Measurements from ENCODE around the gene DLX4. TPM values are rescaled to one million over a fixed set of nuclear protein-coding genes. Genes with fewer than 3 reads are reported as not detected.

Gene DLX4
- total and polyA plus RNA-seq, 2 donors (not counting 3 experiments of a cell fraction or from before 2014, with no cell fraction given): not detected

GRCh38 chr17:50021681-50022370 is 52.8 kb downstream of the DLX4 start:
- CTCF ChIA-PET: interaction anchor here (0.8 to 1.2 kb wide), 8 partner anchors 9 to 73 kb away, joined by 3 to 10 read pairs (median 4); partner anchors contain the start of gene ITGA3
- Histone ChIP-seq H3K9me3 (replicated peaks; ENCODE audit: control insufficient read depth, insufficient read depth, low read length) (no peaks in the 10 kb centered on the region), H3K4me1 (ENCODE audit: control insufficient read depth, extremely low read depth, insufficient read depth, low read length) (no peaks in the 10 kb centered on the region), H3K27ac (ENCODE audit: insufficient read depth, low read depth, low read length) (no peak overlapping the region), H3K9me1 (replicated peaks; ENCODE audit: control insufficient read depth, extremely low read depth, insufficient read depth, low read length) (no peaks in the 10 kb centered on the region), H3K36me3 (ENCODE audit: control insufficient read depth in 2 of 2, extremely low read depth in 1 of 2, insufficient read depth in 2 of 2, low read length in 2 of 2) (no peaks in the 10 kb centered on the region), H3K9ac (replicated peaks; ENCODE audit: extremely low read depth, insufficient read depth, low read length) (no peak overlapping the region), H2AFZ (ENCODE audit: low read depth, low read length) (no peak overlapping the region), H4K20me1 (replicated peaks; ENCODE audit: control insufficient read depth, extremely low read depth, insufficient read depth, low read length) (no peaks in the 10 kb centered on the region), H3K27me3 (ENCODE audit: control insufficient read depth in 2 of 2, insufficient read depth in 2 of 2, low read length in 2 of 2) (peaks cover 0 to 8% of the 10 kb centered on the region in 2 experiments), H3K4me2 (ENCODE audit: insufficient read depth, low read length) (no peak overlapping the region), H3K4me3 (replicated peaks in 1 of 3; ENCODE audit: insufficient read depth in 1 of 3, low read depth in 1 of 3, low read length in 3 of 3) (no peak overlapping the region), H3K79me2 (ENCODE audit: control insufficient read depth, insufficient read depth, low read length) (no peaks in the 10 kb centered on the region)
- no peak for TF ChIP-seq GATA2 (IDR thresholded peaks at IDR 0.05; ENCODE audit: insufficient read depth, insufficient read length, low read depth, low read length)
- TF ChIP-seq POLR2A (IDR thresholded peaks at IDR 0.05; ENCODE audit: low read depth, low read length): no peak
- no peak for TF ChIP-seq JUN (IDR thresholded peaks at IDR 0.05; ENCODE audit: borderline replicate concordance, insufficient read depth, insufficient read length, low read depth)
- no peak for TF ChIP-seq EZH2 (IDR thresholded peaks at IDR 0.05; ENCODE audit: borderline replicate concordance, low read depth, low read length, severe bottlenecking)
- BruUV-seq (replicated peaks): no TSS peak
- POLR2A ChIA-PET: no interaction called here
- intact Hi-C loops (cut with micrococcal nuclease) (no loop called here), dilution Hi-C loops (cut with MboI; ENCODE audit: extremely low pct_ligation_motif_present, low sequenced_read_pairs) (no loop called here)
- DNase-seq (ENCODE audit: low read depth, low spot score) (no peak), FAIRE-seq (no peak)

GRCh38 chr17:50022463-50023130 is 53.6 kb downstream of the DLX4 start:
- Histone ChIP-seq H3K27me3 (ENCODE audit: control insufficient read depth in 2 of 2, insufficient read depth in 2 of 2, low read length in 2 of 2) (peaks cover 0 to 8% of the 10 kb centered on the region in 2 experiments), H3K4me2 (ENCODE audit: insufficient read depth, low read length) (no peak overlapping the region), H3K4me3 (replicated peaks in 1 of 3; ENCODE audit: insufficient read depth in 1 of 3, low read depth in 1 of 3, low read length in 3 of 3) (no peak overlapping the region), H3K79me2 (ENCODE audit: control insufficient read depth, insufficient read depth, low read length) (no peaks in the 10 kb centered on the region), H4K20me1 (replicated peaks; ENCODE audit: control insufficient read depth, extremely low read depth, insufficient read depth, low read length) (no peaks in the 10 kb centered on the region), H2AFZ (ENCODE audit: low read depth, low read length) (no peak overlapping the region), H3K27ac (ENCODE audit: insufficient read depth, low read depth, low read length) (no peak overlapping the region), H3K9me3 (replicated peaks; ENCODE audit: control insufficient read depth, insufficient read depth, low read length) (no peaks in the 10 kb centered on the region), H3K9ac (replicated peaks; ENCODE audit: extremely low read depth, insufficient read depth, low read length) (no peak overlapping the region), H3K36me3 (ENCODE audit: control insufficient read depth in 2 of 2, extremely low read depth in 1 of 2, insufficient read depth in 2 of 2, low read length in 2 of 2) (no peaks in the 10 kb centered on the region), H3K9me1 (replicated peaks; ENCODE audit: control insufficient read depth, extremely low read depth, insufficient read depth, low read length) (no peaks in the 10 kb centered on the region), H3K4me1 (ENCODE audit: control insufficient read depth, extremely low read depth, insufficient read depth, low read length) (peaks cover 6% of the 10 kb centered on the region)
- no peak for TF ChIP-seq FOS (IDR thresholded peaks at IDR 0.05; ENCODE audit: borderline replicate concordance, insufficient read depth, low read length)
- no peak for TF ChIP-seq MAX (IDR thresholded peaks at IDR 0.05; ENCODE audit: insufficient read depth, insufficient read length)
- no peak for TF ChIP-seq EZH2 (IDR thresholded peaks at IDR 0.05; ENCODE audit: borderline replicate concordance, low read depth, low read length, severe bottlenecking)
- no peak for TF ChIP-seq JUN (IDR thresholded peaks at IDR 0.05; ENCODE audit: borderline replicate concordance, insufficient read depth, insufficient read length, low read depth)
- TF ChIP-seq POLR2AphosphoS5 (IDR thresholded peaks at IDR 0.05; ENCODE audit: insufficient read depth, low read depth, low read length): no peak
- TF ChIP-seq POLR2A (IDR thresholded peaks at IDR 0.05; ENCODE audit: low read depth, low read length): no peak
- ChIA-PET POLR2A (no interaction called here), CTCF (interaction anchor here (0.8 to 1.2 kb wide), 5 partner anchors 8 to 72 kb away, joined by 3 to 10 read pairs (median 5); partner anchors contain the start of gene ITGA3)
- DNase-seq (ENCODE audit: low read depth, low spot score) (no peak), FAIRE-seq (no peak)
- BruUV-seq (replicated peaks): no TSS peak
- intact Hi-C loops (cut with micrococcal nuclease): no loop called here
- dilution Hi-C loops (cut with MboI; ENCODE audit: extremely low pct_ligation_motif_present, low sequenced_read_pairs): no loop called here

Measured in endothelial cell of umbilical vein (primary cell).